Fibroblast of peridontal ligament (primary cell): ENCODE measurements around the gene IGFN1.
A peak's percentile ranks its signal among the peaks of the same experiment; 100 is the strongest.

ENCODE experiments used
- DNase-seq: peaks from one replicate; pipeline ENCODE4 v3.0.0-alpha.2; 2010; ENCODE audit errors: extremely low read depth

The IGFN1 gene

GRCh38 chr1:201185123-201185453 is 5.5 kb upstream of the IGFN1 start:
- DNase-seq: no peak

DNA sequence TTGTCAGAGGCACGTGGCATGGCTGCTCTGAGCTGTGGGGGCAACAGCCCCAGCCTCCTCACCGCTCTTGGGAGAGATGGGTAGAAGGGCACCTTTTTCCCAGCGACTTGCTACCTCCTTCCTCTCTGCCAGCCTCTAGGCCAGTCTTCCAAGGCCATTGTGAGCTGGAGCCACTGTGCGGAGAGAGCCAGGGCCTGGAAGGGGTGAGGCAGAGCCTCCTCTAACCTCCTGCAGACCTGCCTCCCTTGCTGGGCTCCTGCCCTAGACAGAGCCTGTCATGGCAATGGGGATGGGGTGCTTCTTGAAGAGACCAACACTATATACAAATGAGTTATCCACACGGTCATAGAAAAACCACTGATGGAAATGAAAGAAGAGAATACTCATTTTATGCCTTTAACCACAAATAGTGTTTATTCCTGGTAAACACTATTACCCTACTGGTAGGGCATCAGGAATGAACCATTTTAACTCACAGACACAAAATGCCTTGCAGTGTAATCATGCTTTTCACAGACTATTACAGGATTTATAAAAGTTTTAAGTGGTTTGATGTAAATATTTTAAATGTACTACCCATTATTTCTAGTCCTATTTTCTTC is 5.0 kb upstream of the IGFN1 start:
- no peak for DNase-seq

DNA sequence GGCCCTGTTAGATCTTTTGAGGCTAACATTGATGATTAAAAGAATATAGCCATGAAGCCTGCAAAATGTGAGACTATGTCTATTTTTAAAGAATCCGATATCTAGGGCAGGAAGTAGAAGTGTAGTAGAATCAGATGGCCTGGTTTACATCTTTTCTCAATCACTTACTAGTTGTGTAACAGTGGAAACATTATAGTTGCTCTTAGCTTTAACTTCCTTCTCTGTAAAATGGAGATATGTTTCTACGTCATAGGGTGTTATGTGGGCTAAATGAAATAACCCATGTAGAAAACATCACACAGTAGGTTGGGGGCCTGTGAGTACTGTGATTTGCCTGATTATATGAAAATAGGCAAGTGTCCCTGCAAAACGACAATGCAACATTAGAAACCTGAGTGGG is 4.4 kb upstream of the IGFN1 start:
- peak; percentile 43 for DNase-seq

- no peak for DNase-seq
These were observed 1.5 kb upstream of the IGFN1 start for GRCh38 chr1:201189085-201189484.

DNA sequence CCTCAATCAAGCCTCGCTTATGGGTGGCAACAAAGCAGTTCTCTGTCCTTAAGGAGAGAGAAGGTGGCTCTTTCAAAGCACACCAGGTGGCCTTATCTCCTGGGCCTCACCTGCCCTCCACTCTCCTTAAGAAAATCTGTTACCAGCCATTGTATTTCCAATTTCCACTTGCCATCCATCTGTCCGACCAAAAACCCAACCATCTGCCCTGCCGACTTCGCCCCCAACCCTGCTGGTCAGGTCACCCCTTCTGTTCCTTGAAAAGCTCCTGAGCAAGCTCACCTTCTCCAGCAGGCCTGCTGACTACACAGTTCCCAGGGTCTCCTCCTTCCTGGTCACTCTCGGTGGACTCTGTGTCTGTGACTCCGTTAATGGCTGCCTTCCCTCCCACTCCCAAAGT is 619 bp upstream of the IGFN1 start:
- DNase-seq: no peak

GRCh38 chr1:201191653-201192260 is 1.1 kb downstream of the IGFN1 start:
- peak; percentile 89 for DNase-seq

- DNase-seq: peak; percentile 68
These were observed 1.7 kb downstream of the IGFN1 start for GRCh38 chr1:201192261-201192788.

DNA sequence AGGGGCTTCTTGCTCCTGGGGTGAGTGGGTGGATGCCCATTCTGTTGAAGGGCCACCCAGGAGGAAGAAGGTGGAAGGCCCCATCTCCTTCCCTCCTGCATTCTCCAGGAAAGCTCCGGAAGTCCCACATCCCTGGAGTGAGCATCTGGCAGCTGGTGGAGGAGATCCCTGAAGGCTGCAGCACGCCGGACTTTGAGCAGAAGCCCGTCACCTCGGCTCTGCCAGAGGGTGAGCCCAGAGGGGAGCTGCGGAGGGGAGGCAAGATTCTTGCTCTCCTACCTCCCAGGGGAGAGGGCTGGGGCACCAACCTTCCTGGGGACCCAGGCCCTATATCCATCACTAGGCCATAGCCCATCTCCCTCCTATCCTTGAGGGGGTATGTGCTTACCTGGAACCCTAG is 3.4 kb downstream of the IGFN1 start:
- no peak for DNase-seq

GRCh38 chr1:201198598-201198997 is 8.0 kb downstream of the IGFN1 start:
- no peak for DNase-seq

GRCh38 chr1:201205036-201205435 is 14.4 kb downstream of the IGFN1 start:
- DNase-seq: no peak

DNA sequence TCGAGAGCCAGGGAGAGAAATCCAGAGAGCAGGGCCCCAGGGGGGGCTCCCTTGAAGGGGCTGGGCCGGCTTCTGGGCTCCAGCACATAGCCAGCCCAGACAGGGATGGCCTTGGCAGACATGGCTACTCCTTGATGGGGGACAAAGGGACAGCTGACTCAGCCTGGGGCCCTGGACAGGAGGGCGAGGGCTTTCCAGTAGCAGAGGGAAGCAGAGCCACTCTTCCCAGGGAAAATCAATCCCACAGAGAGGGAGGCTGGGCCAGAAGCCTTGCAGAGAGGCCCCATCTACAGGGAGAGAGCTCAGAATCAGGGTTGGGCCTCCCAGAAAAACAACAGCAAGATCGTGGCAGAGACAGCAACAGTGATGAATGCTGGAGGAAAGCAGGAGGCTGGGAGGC is 15.6 kb downstream of the IGFN1 start:
- no peak for DNase-seq

- DNase-seq: no peak
These were observed 16.4 kb downstream of the IGFN1 start for GRCh38 chr1:201207046-201207445.

DNA sequence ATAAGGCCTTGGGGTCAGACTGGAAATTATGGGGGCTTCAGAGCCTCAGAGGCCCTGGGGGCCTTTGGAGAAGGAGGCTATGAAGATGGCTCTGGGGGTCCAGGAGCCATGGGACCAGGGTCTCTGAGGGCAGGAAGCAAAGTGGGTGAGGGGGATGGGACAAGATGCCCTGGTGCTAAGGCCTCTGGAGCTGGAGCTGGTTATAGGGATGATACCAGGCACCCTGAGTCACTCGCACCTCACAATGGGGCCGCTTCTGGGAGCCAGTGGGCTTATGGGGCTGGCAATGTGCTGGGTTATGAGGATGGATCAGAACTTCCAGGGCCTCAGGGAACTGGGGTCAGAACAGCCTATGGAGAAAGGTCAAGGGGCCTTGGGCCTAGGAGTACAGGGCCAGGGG is 17.6 kb downstream of the IGFN1 start:
- no peak for DNase-seq

GRCh38 chr1:201212056-201212455 is 21.4 kb downstream of the IGFN1 start:
- no peak for DNase-seq

DNA sequence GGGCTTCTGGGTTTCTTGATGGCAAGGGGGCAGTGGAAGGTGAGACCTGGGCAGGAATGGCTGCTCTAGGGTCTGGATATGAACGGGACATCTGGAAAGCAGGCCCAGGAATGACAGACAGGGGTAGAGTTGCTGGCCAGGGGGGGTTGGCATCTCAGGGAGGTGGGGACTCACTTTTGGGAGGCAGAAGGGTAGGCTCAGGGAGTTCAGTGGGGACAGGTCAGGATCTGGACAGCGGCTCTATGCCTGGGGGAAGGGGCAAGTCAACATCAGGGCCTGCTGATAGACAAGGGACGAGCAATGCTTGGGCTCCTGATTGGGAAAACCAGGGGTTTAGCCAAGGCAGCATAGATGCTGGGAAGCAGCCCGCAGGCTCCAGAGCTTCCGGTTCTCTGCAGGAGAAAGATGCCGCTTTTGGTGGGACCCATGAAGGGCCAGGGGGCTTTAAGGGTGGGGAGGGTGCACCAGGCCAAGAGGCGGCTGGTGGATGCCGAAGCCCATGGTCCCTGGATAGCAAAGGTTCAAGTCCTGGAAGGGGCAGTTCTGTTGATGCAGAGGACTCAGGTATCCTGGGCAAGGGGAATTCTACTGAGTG is 21.9 kb downstream of the IGFN1 start:
- no peak for DNase-seq

DNA sequence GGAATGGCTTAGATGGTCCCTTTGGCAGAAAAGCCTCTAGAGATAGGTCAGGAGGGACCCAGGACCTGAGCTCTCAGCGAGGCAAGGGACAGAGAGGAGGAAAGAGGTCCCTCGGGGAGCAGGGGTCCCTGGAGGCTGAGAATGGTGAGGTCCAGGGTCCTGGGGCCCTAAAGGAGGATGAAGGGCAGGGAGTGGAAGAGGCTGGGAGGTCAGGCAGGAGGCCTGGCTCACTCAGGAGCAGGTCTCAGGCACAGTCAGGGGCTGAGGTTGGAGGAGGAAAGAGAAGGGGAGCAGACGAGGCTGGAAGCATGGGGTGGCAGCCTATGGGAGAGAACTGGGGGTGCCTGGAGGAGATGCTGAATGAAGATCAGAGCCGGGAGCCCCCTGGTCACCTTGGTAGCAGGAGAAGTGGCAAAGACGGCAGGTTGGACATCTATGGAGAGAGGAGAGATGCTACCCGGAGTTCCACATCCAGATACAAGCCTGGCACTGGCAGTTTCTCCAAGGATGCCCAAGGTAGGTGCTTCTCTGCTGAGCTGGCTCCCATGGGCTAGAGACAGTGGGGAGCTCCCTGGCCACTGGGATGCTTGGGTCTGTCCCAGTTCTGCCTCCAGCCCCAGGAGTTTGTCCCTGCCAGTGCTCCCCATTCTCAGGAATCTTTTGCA is 22.6 kb downstream of the IGFN1 start:
- DNase-seq: no peak

DNA sequence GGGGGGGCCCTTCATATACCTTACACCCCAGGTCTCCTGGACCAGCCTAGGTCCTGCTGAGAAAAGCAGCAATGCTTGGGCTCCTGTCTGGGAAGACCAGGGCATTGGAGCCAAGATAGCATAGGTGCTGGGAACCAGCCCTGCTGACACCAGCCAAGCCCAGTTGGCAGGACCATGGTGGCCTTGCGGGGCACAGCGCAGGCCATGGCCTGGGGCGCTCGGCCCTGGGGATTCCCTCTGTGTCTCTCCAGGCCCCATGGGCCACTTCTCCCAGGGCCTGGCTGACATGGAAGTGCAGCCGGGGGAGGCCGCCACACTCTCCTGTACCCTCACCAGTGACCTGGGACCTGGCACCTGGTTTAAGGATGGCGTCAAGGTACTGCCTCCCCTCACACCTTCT is 23.3 kb downstream of the IGFN1 start:
- DNase-seq: no peak

DNA sequence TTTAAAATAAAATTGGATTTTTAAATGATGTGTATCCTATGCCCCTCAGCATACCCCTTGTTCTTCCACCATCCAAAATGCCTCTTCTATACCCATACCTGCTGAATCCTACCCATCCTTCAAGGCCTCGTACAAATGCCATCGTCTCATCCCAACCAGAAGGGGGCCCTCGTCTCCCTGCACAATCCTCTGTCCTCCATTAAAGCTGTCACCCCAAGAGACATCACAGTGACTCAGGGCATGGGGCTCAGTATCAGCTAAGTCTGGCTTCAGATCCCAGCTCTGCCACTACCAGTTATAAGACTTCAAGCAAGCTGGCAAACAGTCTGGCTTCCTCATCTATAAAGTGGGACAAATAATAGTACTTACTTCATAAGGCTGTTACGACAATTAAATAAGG is 23.8 kb downstream of the IGFN1 start:
- DNase-seq: no peak

- DNase-seq: no peak
These were observed 24.3 kb downstream of the IGFN1 start for GRCh38 chr1:201214886-201215285.

- no peak for DNase-seq
These were observed 25.1 kb downstream of the IGFN1 start for GRCh38 chr1:201215531-201216357.

DNA sequence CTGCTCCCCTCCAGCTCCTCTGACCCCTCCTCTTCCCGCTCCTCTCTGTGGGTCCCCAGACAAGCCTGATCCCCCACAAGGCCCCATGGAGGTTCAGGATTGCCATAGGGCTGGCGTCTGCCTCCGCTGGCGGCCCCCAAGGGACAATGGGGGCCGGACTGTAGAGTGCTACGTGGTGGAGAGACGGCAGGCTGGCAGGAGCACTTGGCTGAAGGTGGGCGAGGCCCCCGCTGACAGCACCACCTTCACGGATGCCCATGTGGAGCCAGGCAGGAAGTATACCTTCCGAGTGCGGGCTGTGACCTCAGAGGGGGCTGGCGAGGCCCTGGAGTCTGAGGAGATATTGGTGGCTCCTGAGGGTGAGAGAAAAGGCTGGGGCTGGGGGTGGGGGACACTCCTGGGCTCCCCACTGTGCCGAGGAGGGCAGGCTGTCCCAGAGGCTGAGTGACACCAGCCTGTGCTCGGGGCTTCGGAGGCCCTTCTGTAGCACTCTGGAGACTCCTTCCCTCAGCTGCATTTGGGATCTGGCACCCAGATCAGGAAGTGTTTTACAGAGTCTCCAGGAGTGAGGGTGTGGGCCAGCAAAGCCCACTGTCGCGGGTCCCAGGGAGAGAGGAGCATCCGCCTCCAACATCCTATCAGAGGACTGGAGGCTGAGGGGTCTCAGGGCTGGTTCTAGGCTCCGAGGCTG is 25.9 kb downstream of the IGFN1 start:
- DNase-seq: no peak

GRCh38 chr1:201217146-201217545 is 26.5 kb downstream of the IGFN1 start:
- DNase-seq: no peak
